Measurements from ENCODE around the gene TLE2. TPM values are rescaled to one million over a fixed set of nuclear protein-coding genes. Genes with fewer than 3 reads are reported as not detected.

TLE2 gene
- total RNA-seq, 4 donors from 2014 or later = 87.5 to 184 (median 122) TPM

GRCh38 chr19:3056417-3057088 lies 27.5 kb upstream of the TLE2 start:
- H3K9me3 ChIP-seq = no peaks in the 10 kb centered on the region
- H3K4me3 ChIP-seq = no peak overlapping the region
- peaks cover 0 to 81% (median 35%) of the 10 kb centered on the region in 4 donors for H3K4me1 ChIP-seq
- peaks cover 0 to 71% (median 22%) of the 10 kb centered on the region in 3 donors for H3K36me3 ChIP-seq
- no peak for DNase-seq (ENCODE audit: low spot score in 2 of 2)
- no peak for TF ChIP-seq POLR2A (IDR thresholded peaks at IDR 0.05)
- TF ChIP-seq EP300 (IDR thresholded peaks at IDR 0.05) = no peak
- TF ChIP-seq, protein P1, sequence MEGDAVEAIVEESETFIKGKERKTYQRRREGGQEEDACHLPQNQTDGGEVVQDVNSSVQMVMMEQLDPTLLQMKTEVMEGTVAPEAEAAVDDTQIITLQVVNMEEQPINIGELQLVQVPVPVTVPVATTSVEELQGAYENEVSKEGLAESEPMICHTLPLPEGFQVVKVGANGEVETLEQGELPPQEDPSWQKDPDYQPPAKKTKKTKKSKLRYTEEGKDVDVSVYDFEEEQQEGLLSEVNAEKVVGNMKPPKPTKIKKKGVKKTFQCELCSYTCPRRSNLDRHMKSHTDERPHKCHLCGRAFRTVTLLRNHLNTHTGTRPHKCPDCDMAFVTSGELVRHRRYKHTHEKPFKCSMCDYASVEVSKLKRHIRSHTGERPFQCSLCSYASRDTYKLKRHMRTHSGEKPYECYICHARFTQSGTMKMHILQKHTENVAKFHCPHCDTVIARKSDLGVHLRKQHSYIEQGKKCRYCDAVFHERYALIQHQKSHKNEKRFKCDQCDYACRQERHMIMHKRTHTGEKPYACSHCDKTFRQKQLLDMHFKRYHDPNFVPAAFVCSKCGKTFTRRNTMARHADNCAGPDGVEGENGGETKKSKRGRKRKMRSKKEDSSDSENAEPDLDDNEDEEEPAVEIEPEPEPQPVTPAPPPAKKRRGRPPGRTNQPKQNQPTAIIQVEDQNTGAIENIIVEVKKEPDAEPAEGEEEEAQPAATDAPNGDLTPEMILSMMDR (IDR thresholded peaks at IDR 0.05) = no peak
- H3K27me3 ChIP-seq = no peaks in the 10 kb centered on the region
- WGBS, 2 donors = 68 to 71% methylated on average over 10 of the region's 10 CpGs
- H3K27ac ChIP-seq = peak overlapping the region; percentile 62 to 99 (median 78)

DNA sequence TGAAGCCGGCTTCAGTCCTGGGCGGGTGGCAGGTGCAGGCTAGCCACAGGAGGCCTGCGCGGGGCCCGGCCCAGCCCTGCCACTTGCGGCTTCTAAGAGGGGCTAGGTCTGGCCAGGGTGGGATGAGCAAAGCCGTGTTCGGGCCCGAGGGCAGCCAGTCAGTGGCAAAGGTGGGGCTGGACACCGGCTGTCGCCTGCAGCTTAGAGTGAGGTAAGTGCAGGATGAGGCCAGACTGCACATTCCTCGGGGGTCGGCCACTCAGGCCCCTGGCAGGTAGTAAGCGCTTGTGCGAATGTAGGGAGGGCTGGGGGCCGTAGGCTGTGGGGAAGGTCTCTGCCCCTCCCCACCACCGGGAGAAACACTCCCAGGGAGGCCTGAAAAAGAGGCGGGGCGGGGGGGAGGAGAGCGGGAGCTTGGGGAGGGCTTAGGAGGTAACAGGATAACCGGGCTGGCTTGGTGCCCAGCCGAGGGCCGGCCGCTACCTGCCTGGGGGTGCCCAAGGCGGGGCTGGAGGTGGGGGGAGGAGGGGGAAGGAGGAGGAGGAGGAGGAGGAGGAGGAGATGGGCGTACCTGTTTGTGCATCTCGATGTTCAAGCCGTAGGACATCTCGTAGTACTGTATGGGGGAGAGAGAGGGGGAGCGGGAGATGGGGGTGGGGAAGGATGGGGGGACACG lies 26.8 kb upstream of the TLE2 start:
- no peaks in the 10 kb centered on the region for H3K27me3 ChIP-seq
- TF ChIP-seq POLR2A (IDR thresholded peaks at IDR 0.05) (no peak), EP300 (IDR thresholded peaks at IDR 0.05) (no peak)
- TF ChIP-seq, protein P1 (IDR thresholded peaks at IDR 0.05) = no peak
- no peak for DNase-seq (ENCODE audit: low spot score in 2 of 2)
- no peak overlapping the region for H3K4me3 ChIP-seq
- H3K27ac ChIP-seq = peak overlapping the region in 3 of 4 donors; percentile 62 to 99 (median 91)
- WGBS, 2 donors = 58 to 71% methylated on average over 30 to 31 of the region's 31 CpGs
- H3K36me3 ChIP-seq = peaks cover 0 to 71% (median 22%) of the 10 kb centered on the region in 3 donors
- peaks cover 0 to 81% (median 33%) of the 10 kb centered on the region in 4 donors for H3K4me1 ChIP-seq
- no peaks in the 10 kb centered on the region for H3K9me3 ChIP-seq

DNA sequence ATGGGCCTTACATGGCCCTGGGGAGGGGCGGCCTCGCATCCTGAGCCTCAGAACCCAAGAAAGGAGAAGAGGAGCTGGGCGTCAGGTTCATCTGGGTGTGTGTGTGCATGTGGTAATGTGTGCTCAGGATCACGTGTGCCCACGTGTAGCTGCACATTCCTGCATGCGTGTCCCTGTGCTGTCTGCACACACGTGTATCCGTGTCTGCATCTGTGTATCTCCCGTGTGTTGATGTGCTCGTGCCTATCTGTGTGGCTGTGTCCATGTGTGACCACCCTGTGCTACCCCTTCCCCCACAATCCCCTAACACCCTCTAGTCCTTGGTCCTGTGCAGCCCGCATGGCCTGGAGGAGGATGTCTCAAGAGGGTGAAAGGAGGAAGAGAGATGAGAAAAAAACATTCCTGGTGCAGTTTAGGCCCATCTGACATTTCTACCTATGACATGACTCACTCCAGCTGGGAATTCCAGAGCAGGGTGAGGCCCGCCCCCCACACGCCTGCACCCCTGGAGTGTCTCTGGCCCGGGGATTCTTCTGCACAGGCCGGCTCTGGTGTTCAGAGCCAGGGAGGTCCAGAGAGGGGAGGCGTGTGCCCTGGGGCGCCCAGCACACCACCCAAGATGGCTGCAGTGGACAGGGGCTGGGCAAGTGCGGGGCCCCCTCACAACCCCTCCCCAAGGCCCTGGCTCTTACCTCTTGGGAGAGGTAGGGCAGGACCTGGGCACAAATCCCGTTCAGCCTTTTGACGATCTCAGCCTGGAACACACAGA lies 26.1 kb upstream of the TLE2 start:
- Histone ChIP-seq H3K36me3 (peaks cover 0 to 71% (median 22%) of the 10 kb centered on the region in 3 donors), H3K4me1 (peaks cover 0 to 77% (median 27%) of the 10 kb centered on the region in 4 donors), H3K27me3 (no peaks in the 10 kb centered on the region), H3K4me3 (no peak overlapping the region), H3K9me3 (no peaks in the 10 kb centered on the region), H3K27ac (peak overlapping the region in 2 of 4 donors; percentile 91 to 99)
- WGBS, 2 donors = 75 to 78% methylated on average over 19 to 20 of the region's 20 CpGs
- DNase-seq (ENCODE audit: low spot score in 2 of 2) = no peak
- TF ChIP-seq EP300 (IDR thresholded peaks at IDR 0.05) = no peak
- TF ChIP-seq, protein P1 (IDR thresholded peaks at IDR 0.05) = no peak
- TF ChIP-seq POLR2A (IDR thresholded peaks at IDR 0.05) = no peak

DNA sequence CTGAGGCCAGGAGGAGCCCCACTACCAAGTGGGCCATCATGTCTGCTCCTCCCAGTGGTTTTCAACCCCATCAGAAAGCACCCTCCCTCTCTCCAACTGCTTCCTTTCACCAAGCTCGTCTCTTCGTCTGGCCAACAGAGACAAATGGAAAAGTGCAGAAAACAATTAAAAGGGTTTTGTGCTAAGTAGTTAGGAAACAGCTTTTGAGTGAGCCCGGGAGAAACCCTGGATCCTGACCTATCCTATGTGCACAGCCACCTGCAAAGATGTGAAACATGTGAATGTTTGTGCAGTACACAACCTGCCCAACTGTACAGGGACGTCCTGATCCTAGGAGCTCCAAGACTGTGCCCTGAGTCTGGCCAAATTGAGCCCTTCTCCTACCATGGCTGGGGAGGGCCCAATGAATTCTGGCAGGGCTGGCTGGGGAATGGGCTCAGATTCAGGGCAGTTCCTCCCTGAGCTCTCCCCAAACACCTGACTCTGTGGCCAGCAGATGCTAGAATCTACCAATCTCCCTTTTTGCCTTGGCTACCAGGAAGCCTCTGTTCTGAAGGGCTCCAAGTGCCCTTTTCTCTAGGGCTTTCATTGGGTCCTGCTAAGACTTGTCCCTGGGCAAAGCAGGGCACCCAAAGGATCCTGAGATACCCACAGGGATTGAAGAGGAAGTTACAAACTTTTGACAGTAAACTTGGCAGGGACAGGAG lies 25.3 kb upstream of the TLE2 start:
- Histone ChIP-seq H3K4me1 (peaks cover 0 to 69% (median 25%) of the 10 kb centered on the region in 4 donors), H3K4me3 (no peak overlapping the region), H3K27me3 (no peaks in the 10 kb centered on the region), H3K27ac (peak overlapping the region in 2 of 4 donors; percentile 32 to 99), H3K9me3 (no peaks in the 10 kb centered on the region), H3K36me3 (peaks cover 0 to 65% (median 15%) of the 10 kb centered on the region in 3 donors)
- 52 to 56% methylated on average over 4 of the region's 4 CpGs for WGBS, 2 donors
- no peak for DNase-seq (ENCODE audit: low spot score in 2 of 2)
- TF ChIP-seq, protein P1 (IDR thresholded peaks at IDR 0.05) = no peak
- TF ChIP-seq POLR2A (IDR thresholded peaks at IDR 0.05) (no peak), EP300 (IDR thresholded peaks at IDR 0.05) (no peak)
